ENCODE results near the gene ATP8A2. TPM values are rescaled to one million over a fixed set of nuclear protein-coding genes. Genes with fewer than 3 reads are reported as not detected.

Gene ATP8A2
- total and polyA plus RNA-seq, 9 of the 15 experiments (the other 6 are each of a cell fraction or from before 2014, with no cell fraction given): under 0.01 to 0.33 (median 0.06) TPM; not detected in 4

- no peak for TF ChIP-seq SIN3B (IDR thresholded peaks at IDR 0.05; ENCODE audit: low read depth)
- no peak for TF ChIP-seq ZNF239 (CRISPR knock-in tag; IDR thresholded peaks at IDR 0.05)
- no peak for TF ChIP-seq ESRRA (IDR thresholded peaks at IDR 0.05; ENCODE audit: borderline replicate concordance, low read depth)
- TF ChIP-seq ZEB2 (IDR thresholded peaks at IDR 0.05): no peak
- no peak for TF ChIP-seq FOSL1 (tag; conservative IDR thresholded peaks at IDR 0.05)
- TF ChIP-seq ZNF778 (CRISPR knock-in tag; IDR thresholded peaks at IDR 0.05): no peak
- TF ChIP-seq KLF16 (IDR thresholded peaks at IDR 0.05): no peak
- TF ChIP-seq GTF2A2 (tag; IDR thresholded peaks at IDR 0.05): no peak
- TF ChIP-seq GTF2F1 (IDR thresholded peaks at IDR 0.05; ENCODE audit: low read depth, low read length): no peak
- TF ChIP-seq, protein P1, sequence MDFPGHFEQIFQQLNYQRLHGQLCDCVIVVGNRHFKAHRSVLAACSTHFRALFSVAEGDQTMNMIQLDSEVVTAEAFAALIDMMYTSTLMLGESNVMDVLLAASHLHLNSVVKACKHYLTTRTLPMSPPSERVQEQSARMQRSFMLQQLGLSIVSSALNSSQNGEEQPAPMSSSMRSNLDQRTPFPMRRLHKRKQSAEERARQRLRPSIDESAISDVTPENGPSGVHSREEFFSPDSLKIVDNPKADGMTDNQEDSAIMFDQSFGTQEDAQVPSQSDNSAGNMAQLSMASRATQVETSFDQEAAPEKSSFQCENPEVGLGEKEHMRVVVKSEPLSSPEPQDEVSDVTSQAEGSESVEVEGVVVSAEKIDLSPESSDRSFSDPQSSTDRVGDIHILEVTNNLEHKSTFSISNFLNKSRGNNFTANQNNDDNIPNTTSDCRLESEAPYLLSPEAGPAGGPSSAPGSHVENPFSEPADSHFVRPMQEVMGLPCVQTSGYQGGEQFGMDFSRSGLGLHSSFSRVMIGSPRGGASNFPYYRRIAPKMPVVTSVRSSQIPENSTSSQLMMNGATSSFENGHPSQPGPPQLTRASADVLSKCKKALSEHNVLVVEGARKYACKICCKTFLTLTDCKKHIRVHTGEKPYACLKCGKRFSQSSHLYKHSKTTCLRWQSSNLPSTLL (IDR thresholded peaks at IDR 0.05): no peak
- no peak for TF ChIP-seq PCBP1 (IDR thresholded peaks at IDR 0.05; ENCODE audit: low read depth, low read length, poor library complexity, severe bottlenecking)
- TF ChIP-seq MEIS2 (IDR thresholded peaks at IDR 0.05; ENCODE audit: partially characterized antibody): no peak
- TF ChIP-seq RBBP5 (IDR thresholded peaks at IDR 0.05; ENCODE audit: borderline replicate concordance, insufficient read depth, low read length, poor library complexity, severe bottlenecking): no peak
- TF ChIP-seq MAFG (tag; conservative IDR thresholded peaks at IDR 0.05): no peak
- TF ChIP-seq ZKSCAN3 (CRISPR knock-in tag; IDR thresholded peaks at IDR 0.05): no peak
- TF ChIP-seq, protein P2, sequence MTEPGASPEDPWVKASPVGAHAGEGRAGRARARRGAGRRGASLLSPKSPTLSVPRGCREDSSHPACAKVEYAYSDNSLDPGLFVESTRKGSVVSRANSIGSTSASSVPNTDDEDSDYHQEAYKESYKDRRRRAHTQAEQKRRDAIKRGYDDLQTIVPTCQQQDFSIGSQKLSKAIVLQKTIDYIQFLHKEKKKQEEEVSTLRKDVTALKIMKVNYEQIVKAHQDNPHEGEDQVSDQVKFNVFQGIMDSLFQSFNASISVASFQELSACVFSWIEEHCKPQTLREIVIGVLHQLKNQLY (CRISPR knock-in tag; conservative IDR thresholded peaks at IDR 0.05): no peak
- Histone ChIP-seq H3K9me3 (replicated peaks; ENCODE audit: control insufficient read depth, insufficient read depth, low read depth, low read length) (no peaks in the 10 kb centered on the region), H3K4me2 (ENCODE audit: insufficient read depth, low read length) (no peak overlapping the region), H4K20me1 (replicated peaks; ENCODE audit: control insufficient read depth, insufficient read depth, low read length) (no peaks in the 10 kb centered on the region), H3K4me3 (no peak overlapping the region), H3K79me2 (ENCODE audit: control insufficient read depth, insufficient read depth, low read length) (no peaks in the 10 kb centered on the region), H3K36me3 (ENCODE audit: control insufficient read depth, insufficient read depth, low read length) (no peaks in the 10 kb centered on the region), H3K27ac (ENCODE audit: extremely low read depth, low read depth, low read length) (no peak overlapping the region), H3K27me3 (ENCODE audit: control insufficient read depth in 2 of 2, insufficient read depth in 2 of 2, low read length in 2 of 2) (no peaks in the 10 kb centered on the region; a peak in 1 of 5 replicates), H3K4me1 (replicated peaks in 1 of 2; ENCODE audit: control insufficient read depth in 2 of 2, insufficient read depth in 2 of 2, low read length in 2 of 2) (no peaks in the 10 kb centered on the region), H3K9me1 (ENCODE audit: control insufficient read depth, insufficient read depth, low read length) (no peaks in the 10 kb centered on the region), H2AFZ (ENCODE audit: low read depth, low read length) (no peak overlapping the region), H3K9ac (ENCODE audit: insufficient read depth in 1 of 2, low read depth in 2 of 2, low read length in 2 of 2) (no peak overlapping the region)
- BruUV-seq (replicated peaks): no TSS peak
- in situ Hi-C loops (cut with MboI): no loop called here
- intact Hi-C loops (cut with micrococcal nuclease): no loop called here
- POLR2A ChIA-PET: interaction anchor here (0.6 kb wide), 1 partner anchor 46 kb away, joined by 3 read pairs; no protein-coding TSS in a partner anchor
- DNase-seq (ENCODE audit: extremely low read depth in 1 of 4, low spot score in 3 of 4) (no peak), FAIRE-seq (no peak), ATAC-seq (no peak)
- CTCF ChIA-PET (ENCODE audit: low intra/inter-chr PET ratio): no interaction called here
Measured at GRCh38 chr13:25867038-25867437, 495.3 kb downstream of the ATP8A2 start.

All from K562 (cell line).